HG02938 (cell line): ENCODE measurements around the gene CLCNKB.
"Not testable (repeated sequence)": the region's sequence is repeated elsewhere in the genome, so short reads cannot be mapped to it uniquely, and the experiment has no call there.

Source experiments
- ATAC-seq: cut with Tn5 transposase; IDR thresholded peaks from one replicate; pipeline ENCODE4 v1.9.1; 2021; ENCODE audit warnings: mild to moderate bottlenecking, moderate library complexity; ENCODE audit not compliant: unreplicated experiment

CLCNKB gene

DNA sequence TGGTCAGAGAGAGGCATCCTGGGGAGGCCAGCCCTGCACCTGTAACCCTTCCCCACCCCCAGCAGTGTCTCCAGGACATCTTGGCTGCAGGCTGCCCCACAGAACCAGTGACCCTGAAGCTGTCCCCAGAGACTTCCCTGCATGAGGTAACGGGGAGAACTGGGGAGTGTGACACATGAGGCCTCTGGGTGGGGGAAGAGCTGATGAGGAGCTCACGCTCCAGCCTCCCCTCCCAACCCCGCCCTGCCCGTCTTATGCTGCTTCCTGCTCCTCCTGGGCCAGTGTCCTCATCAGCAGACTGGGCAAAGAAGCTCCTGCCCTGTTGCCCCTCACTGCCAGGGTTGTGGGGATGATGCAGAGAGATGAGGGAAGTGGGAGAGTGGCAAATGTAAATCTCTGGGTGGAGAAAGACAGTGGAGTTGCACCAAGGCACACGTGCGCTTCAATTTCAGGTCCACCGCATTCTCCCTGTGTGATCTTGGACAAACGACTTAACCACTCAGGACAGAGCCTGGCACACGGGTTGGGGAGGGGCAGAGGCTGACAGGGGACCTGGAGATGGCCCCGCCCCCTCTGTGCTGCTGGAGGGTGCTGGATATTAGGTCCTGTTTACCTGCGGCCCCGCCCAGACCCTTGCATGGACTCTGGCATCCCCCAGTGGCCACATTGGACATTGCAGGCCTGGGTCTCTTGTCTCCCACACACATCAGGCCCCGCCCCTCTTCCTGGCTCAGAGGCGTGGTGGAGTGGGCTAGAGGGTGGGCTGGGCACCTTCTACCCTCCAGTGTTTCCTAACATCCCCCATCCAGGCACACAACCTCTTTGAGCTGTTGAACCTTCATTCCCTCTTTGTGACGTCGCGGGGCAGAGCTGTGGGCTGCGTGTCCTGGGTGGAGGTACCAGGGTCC, 12.3 kb downstream of the CLCNKB start:
- ATAC-seq, result peak; percentile 78

DNA sequence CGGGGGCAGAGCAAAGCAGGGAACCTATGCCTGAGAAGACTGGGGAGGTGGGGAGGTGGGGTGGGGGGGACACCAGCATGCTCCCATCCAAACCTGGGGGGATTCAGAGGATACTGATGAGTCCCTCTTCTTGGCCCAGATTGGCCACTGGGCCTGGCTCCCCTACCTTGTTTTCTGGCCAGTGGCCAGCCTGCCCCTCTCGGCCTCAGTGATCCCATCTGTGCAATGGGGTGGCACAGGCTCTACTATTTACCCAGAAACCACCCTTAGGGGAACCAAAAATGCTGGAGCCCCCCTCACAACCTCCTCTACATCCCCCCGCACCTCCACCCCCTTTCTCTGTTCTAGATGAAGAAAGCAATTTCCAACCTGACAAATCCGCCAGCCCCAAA, 12.9 kb downstream of the CLCNKB start:
- ATAC-seq, result not testable (repeated sequence)

DNA sequence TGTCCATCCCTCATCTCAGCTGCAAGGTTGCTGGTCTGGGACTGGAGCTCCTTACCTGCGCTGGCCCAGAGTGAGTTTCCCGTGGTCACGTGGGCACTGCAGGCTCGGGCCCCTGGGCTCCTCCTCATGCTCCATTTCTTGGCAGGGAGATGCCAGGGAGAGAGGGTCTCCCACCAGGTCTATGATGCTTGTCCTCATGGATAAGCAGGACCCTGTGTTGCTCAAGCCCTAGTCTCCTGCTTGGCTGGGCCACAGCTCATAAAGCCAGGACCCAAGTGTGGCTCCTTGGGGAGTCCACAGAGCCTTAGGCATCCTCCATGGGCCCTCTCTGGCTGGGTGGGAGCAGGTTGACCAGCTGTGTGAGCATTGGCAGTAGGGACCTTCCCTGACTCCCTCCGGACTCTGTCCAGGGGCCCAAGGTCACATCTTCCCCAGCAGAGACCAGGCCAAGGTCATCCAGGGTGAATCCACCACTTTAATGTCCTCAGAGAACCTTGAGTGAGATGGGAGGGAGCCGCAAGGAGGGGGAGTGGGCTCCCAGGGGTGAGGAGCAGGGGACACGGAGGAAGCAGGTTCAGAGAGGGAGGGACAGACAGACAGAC, 13.8 kb downstream of the CLCNKB start:
- not testable (repeated sequence) for ATAC-seq

DNA sequence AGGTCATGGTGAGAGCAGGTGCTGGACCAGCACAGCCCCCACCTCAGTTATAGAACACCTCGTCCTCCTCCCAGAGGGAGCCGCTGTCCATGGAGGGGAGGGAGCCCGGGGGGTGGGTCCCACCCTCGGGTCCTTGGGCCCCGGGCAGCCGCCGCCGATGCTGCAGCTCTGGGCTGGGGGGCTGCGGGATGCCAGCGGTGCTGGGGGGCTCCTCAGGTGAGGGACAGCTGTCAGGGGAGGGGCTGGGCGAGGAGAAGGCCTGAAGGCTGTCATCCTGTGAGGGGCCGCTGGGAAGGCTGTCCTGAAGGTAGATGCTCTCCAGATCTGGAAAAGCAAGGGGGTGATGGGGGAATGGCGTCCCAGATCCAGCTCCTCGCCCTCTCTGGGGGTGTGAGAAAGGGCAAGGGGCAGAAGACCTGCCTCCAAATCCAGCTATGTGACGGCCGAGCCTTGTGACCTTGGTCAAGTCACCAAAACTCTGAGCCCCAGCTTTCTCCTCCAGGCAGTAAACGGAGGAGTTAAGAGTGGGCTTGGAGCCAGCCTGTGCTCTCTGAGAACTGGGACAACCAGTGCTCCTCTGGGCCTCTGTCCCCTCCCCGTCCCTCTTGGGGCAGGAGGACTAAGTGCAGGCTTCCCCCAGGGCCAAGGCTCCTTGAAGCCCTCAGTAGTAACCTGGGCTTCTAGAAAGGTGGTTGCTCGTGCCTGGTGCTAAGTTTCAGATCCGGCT, 15.0 kb downstream of the CLCNKB start:
- not testable (repeated sequence) for ATAC-seq

DNA sequence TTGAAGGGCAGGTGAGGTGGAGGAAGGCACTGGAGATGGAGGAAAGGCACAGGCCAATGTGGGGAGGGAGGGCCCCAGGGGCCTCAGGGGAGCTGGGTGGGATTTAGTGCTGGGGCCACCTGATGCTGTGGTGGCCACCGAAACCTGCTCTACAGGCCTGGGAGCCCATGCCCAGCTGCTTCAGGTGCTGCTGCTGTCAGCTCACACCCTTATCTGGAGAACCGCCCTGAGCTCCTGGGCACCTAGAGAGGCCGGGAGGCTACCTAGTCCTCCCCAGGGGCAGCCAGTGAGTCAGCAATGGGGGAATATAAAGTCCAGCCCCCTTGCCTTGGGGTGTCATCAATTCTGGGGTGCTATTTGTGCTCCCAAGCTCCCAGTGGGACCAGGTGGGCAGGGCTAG, 17.7 kb downstream of the CLCNKB start:
- ATAC-seq, result no peak

DNA sequence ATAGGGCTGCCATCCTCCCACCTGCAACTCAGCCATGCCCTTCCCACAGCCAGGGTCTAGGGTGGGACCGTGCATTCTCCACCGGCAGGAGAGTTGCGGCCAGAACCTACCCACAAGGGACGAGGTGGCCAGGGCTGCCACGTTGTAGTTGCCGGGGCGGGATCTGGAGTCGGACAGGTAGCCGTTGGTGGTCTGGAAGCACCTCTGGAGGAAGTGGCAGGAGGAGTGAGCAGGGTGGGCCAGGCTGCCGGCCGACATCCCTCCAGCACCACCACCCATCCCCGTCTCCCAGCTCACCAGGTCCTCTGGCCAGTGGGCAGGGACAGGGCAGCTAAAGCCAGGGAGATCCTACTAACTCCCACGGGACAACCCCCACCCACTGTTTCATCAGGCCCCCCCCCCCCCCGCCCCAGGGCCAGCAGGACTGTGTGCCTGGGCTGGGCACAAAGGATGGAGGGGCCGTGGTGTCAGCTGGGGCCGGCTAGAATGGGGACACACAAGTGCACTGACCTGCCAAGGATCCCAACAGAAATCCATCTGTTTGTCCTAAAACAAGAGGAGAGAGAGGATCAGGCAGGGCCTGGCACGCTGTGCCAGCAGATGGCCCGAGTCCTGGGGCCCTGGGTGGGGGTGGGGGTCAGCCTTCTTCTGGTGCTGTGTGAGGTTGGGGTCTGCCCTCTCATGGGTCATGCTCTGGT, 18.6 kb downstream of the CLCNKB start:
- not testable (repeated sequence) for ATAC-seq

DNA sequence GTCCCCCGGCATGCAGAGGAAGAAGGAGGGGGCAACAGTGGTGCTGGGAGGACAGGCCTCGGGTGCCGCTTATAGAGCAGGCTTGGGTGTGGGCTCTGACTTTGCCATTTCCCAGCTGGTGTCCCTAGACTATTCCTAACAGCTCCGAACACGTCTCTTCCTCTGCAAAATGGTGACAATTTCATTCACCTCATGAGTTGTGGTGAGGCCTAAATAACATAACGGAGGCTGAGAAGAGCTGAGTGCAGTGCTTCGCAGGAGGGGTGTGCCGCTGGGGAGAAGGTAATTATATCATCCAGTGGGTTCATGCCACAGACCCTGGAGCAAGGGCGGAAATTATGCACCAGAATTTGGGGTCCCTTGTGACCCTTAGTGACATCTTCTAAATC, 19.1 kb downstream of the CLCNKB start:
- ATAC-seq, result not testable (repeated sequence)

DNA sequence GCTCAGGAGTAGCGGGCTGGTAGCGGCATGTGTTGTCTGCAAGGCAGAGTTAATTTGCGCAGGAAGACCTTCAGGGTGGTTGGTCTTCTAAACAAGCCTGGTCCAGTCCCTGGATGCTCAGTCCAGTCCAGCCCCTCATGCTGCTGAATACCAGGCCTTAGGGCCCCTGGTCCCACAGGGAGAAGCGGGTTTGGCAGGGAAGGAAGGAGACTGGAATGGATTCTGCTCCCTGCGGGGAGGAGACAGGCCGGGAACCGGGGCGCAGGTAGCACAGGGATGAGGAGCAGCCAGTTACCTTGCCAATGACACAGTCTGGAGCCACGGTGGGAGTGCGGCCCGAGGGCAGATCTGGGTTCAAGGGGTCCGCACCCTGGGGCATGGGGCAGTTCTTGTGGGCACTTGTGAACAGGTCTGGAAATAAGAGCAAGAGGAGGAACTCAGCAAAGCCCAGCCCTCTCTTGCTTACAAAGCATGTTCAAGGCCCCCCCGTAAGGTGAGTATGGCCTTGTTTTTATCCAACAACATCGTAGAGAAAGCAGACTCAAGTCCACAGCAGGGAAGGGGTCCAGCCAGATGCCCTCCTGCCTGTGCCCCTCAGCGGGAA, 19.7 kb downstream of the CLCNKB start:
- ATAC-seq, result no peak

DNA sequence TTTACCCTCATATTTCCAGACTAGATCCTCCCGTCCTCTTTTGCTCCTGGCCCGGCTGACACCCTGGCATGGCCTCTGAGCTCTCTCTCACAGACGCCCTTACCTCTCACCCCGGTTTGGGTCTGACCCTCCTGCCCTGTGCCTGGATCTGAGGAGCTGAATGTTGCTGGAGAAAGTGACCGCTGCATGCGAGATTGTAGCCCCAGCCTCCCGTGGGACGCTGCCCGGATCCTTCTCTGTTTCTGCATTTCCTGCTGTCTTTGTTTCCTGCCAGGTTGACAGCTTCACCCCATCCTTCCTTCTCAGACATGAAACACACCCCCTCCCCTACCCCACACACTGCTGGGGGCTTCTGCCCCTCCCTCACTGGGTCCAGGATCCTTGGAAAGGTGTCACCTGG, 20.3 kb downstream of the CLCNKB start:
- ATAC-seq, result no peak

DNA sequence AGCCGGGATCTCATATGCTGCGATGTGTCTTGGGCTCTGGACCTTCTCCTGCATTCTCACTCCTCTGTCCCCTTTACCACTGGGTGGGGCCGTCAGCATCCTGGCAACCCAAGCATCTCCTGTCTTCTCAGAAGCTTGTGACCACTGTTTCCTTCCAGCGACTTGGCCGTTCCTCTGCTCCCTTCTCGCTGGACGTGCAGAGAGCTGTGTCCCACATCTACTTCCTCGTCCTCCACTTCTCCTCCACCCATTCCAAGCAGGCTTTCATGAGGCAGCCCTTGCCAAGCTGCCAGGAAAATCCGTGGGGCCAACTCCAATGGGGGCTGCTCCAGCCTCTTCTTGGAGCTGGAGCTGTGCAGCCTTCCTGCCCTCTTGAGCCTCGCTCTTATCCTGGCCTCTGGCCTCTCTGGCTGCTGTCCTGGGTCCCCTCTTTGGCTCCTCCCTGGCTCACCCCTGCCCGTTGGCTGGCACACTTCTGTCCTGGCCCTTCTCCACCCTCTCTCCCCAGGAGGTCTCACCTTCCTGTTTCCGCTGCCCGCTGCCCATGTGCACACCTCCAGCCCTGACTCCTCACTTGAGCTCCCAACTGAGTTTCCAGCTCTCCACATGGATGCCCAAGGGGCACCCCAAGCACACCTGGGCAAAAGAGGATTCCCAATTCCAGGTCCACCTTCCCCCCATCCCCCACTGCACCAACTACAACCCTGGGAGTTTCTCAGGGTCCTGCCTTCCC, 21.1 kb downstream of the CLCNKB start:
- ATAC-seq, result no peak

DNA sequence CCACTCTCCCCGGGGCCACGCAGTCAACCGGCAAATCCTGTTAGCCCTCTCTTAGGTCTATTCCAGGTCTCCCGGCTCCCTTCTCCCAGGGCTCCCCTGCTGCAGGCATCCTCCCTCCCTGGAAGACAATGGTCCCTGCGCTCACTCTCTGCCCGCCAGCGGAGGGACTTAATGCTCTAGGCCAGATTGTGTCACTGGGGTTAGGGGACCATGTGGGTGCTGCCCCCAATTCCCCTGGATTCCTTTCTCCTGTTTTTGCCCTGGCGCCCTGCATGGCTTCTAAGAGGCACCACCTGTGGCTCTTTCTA, 21.6 kb downstream of the CLCNKB start:
- ATAC-seq, result no peak

DNA sequence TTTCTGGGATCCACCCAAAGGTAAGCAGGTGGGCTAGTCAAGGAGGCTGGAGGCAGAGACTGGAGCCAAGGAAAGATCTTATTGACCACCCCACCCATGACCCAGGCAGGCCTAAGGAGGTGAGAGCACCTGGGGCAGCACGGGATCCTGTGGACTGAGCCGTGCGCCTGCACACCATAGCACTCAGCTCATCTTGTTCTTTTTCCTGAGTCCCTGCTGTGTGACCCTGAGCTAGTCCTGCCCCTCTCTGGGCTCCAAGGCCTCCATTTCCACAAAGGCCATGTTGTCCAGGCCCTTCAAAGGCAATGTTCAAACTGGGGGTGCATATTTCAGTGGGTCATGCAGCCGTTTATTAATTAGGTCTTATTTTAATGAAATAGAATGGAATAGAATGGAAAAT, 22.7 kb downstream of the CLCNKB start:
- no peak for ATAC-seq

DNA sequence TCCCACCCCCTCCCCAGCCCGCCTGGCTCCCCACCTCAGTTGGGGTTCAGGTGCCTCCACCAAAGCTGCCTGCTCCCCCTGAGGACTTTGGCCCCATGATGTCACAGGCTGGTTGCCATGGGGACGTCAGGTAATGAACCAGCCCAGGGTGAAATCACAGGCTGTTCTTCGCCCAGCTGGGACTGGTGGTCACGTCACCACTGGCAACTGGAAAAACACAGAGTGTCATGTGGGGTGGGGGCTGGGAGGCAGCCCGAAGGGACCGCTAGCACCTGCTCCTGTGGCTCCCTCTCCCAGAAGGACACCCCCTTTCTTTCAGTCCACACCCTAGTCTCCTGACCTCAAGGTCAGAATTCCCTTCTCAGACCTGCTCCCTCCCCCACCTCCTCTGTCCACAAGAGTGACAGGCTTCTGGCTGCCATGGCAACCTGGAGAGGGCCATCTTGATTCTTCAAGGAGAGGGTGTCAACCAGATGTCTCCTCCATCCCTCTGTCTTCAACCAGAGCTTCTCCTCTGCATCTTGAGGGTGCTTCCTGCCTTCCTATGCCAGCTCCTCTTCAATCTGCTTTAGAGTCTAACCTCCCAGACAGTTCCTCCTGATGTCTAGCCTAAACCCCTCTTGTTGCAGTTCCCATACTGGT, 23.7 kb downstream of the CLCNKB start:
- ATAC-seq, result no peak

DNA sequence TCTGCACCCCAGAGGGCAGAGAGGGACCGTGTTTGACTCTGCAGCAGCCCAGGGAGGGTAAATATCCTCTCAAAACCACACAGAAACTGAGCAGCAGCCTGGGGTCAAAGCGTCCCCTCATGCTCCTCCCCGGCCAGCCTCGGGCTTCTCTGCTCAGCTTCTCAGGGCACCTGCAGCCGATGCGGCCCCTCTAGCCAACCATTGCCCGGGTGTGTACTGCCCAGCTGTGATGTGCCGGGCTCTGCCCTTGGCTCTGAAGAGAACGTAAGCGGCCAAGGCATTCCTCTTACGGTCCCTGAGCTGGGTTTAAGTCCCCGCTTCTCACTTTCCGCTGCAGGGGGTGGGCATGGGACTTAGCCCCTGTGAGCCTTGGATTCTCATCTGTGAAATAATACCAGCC, 24.4 kb downstream of the CLCNKB start:
- ATAC-seq, result no peak

DNA sequence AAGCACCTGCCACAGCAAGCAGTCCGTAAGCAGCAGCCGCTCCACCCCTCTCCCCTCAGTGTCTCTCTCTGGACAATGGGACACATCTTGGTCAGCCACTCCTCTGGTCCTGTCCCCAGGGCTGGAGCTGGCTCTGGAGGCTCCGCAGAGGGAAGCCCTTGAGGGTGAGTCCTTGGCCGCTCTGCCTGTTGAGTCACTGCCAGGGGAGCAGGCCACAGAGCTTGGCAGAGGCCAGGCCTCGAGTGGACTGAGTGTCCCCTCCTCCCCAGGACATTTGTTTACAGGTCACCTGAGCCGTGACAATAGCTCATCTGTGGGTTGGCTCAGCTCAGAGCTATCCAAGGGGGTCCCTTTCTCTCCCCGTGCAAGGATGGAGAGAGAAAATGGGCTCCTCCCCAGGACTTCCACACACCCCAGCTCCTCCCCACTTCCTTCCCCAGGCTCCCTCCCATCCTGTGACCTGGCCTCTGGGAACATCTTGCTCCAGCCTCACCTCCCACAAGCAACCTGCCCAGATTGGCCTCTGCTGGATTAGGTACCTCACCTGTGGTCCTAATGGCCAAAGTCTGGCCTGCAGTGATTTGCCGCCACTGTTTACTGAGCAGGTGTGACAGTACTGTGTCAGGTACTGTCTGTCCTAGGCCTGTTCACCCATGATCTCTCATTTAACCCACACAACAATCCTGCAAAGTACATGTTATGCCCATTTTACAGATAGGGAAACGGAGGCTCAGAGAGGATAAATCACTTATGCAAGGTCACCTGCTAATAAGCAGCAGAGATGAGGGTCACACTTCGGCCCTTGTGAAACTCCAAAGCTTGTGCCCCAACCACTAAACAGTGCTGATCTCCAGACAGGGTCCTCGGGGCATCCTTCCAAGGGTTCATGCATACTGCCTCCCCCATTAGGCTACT, 25.0 kb downstream of the CLCNKB start:
- ATAC-seq, result no peak

DNA sequence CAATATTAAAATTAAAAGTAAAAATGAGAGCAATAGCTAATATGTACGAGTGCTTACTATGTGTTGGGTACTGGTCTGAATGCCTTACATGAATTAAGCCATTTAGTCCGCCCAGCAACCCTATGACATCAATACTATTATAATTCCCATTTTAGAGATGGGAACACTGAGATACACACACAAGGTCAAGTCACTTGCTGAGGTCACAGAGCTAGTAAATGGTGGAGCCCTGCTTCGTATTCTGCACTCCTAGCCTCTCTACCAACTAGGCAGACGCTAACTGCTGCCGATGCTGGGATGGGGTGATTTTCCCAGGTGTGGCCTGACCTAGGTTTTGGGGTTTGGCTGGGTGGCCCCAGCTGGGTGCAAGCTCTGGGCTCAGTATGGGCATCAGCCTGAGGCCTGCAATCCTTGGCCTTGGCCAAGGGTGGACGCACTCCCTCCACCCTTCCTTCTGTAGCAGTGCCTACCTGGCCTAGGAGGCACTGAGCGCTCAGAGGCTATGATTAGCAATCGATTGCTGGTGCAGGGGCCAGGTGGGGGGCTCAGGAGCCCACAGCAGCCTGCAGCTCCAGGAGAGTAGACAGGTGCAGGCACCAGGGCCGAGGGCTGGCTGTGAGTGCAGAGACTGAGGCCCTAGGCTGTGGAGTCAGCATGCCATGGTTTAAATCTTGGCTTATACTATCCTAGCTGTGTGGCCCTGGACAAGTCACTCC, 27.2 kb downstream of the CLCNKB start:
- no peak for ATAC-seq

DNA sequence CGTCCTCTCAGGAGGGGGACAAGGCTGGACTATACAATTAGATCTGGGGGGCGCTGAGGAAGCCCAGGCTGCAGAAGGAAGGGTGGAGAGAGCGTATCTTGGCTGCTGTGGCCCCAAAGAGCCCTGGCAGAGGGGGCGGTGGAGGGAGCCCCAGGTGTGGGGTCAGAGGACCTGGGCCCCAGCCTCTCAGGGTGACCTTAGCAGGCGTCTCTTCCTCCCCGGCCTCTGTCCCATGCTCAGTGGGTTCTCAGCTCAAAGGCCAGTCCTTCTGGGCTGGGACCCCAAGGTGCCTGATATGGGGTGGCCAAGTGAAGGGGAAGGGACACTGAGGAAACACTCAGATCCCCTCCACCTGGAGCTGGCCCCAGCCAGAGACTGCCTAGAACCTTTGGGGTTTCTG, 28.0 kb downstream of the CLCNKB start:
- ATAC-seq, result no peak

DNA sequence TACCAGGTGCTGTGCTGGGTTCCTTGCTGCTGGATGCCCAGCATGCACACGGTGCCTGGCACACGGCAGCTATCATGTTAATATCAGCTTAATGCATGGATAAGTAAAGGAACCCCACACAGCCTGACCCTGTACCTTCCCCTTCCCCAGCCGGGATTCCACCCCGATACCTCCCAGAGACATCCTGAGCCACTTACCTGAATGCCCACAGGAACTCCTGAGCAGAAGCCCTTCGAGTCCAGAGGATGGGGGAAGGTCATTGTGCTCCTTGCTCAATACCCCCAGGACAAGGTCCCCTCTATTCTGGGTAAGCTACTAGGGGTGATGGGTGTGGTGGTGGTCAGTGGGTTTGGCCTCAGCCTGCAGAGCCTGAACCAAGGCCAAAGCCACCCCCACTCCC, 28.5 kb downstream of the CLCNKB start:
- no peak for ATAC-seq
